Mesenchymal stem cell (in vitro differentiated cells and primary cell): Measurements from ENCODE around the gene LRP11.

Experiments
- DNase-seq: peaks from one replicate; pipeline ENCODE4 v3.0.0-alpha.2; 2013
- H2AFZ ChIP-seq: one replicate; pipeline ENCODE4 v1.6.1; 2013; ENCODE audit warnings: low read depth, mild to moderate bottlenecking, control low read depth, inconsistent platforms, low read length, moderate library complexity
- H2AK5ac ChIP-seq: 2 replicates; pipeline ENCODE4 v1.6.1; 2013; ENCODE audit warnings: low read length, moderate library complexity, mild to moderate bottlenecking, inconsistent platforms; ENCODE audit not compliant: severe bottlenecking
- H2BK120ac ChIP-seq: one replicate; pipeline ENCODE4 v1.6.1; 2013; ENCODE audit warnings: low read depth, mild to moderate bottlenecking, inconsistent platforms, low read length, moderate library complexity
- H2BK12ac ChIP-seq, 2 experiments: one replicate each; pipeline ENCODE4 v1.6.1; 2013; ENCODE audit warnings: inconsistent platforms in 2 of 2, low read length in 2 of 2, mild to moderate bottlenecking in 2 of 2, moderate library complexity in 2 of 2, control low read depth in 1 of 2
- H2BK15ac ChIP-seq: one replicate; pipeline ENCODE4 v1.6.1; 2013; ENCODE audit warnings: mild to moderate bottlenecking, low read depth, inconsistent platforms; ENCODE audit not compliant: poor library complexity, severe bottlenecking
- H2BK5ac ChIP-seq: 2 replicates; pipeline ENCODE4 v1.6.1; 2013; ENCODE audit warnings: low read depth, mild to moderate bottlenecking, low read length, control low read depth, inconsistent platforms; ENCODE audit not compliant: poor library complexity, severe bottlenecking
- H3K14ac ChIP-seq, 2 experiments: one replicate each; pipeline ENCODE4 v1.6.1; 2013; ENCODE audit warnings: inconsistent platforms in 2 of 2, low read length in 2 of 2, control low read depth in 1 of 2, mild to moderate bottlenecking in 1 of 2, moderate library complexity in 1 of 2
- H3K18ac ChIP-seq, 2 experiments: one replicate each; pipeline ENCODE4 v1.6.1; 2013; ENCODE audit warnings: inconsistent platforms in 2 of 2, low read length in 2 of 2, control low read depth in 1 of 2, low read depth in 1 of 2, mild to moderate bottlenecking in 1 of 2
- H3K23ac ChIP-seq, 2 experiments: one replicate each; pipeline ENCODE4 v1.6.1; 2013; ENCODE audit warnings: inconsistent platforms in 2 of 2, low read length in 2 of 2, mild to moderate bottlenecking in 2 of 2, moderate library complexity in 2 of 2, control low read depth in 1 of 2
- H3K27ac ChIP-seq: 2 replicates; pipeline ENCODE4 v1.5.1; 2013; ENCODE audit warnings: mild to moderate bottlenecking, moderate library complexity, low read length, control low read depth, inconsistent platforms; ENCODE audit not compliant: poor library complexity, severe bottlenecking
- H3K27me3 ChIP-seq, 2 experiments: 2 replicates each; pipeline versions ENCODE4 v1.6.1 to v1.7.0; 2013; ENCODE audit warnings: low read length in 2 of 2, mild to moderate bottlenecking in 2 of 2, moderate library complexity in 2 of 2, control low read depth in 1 of 2, inconsistent platforms in 1 of 2; ENCODE audit not compliant: control insufficient read depth in 1 of 2, insufficient read depth in 1 of 2
- H3K36me3 ChIP-seq, 2 experiments: 2 replicates each; pipeline versions ENCODE4 v1.6.1 to v1.7.0; 2013; ENCODE audit warnings: low read length in 2 of 2, control low read depth in 1 of 2, inconsistent platforms in 1 of 2, low read depth in 1 of 2, mild to moderate bottlenecking in 1 of 2; ENCODE audit not compliant: insufficient read depth in 2 of 2, control insufficient read depth in 1 of 2
- H3K4ac ChIP-seq, 2 experiments: one replicate each; pipeline ENCODE4 v1.6.1; 2013; ENCODE audit warnings: inconsistent platforms in 2 of 2, low read length in 2 of 2, mild to moderate bottlenecking in 2 of 2, moderate library complexity in 2 of 2, control low read depth in 1 of 2, low read depth in 1 of 2
- H3K4me1 ChIP-seq: 2 replicates; pipeline ENCODE4 v1.6.1; 2013; ENCODE audit warnings: low read depth, low read length, control low read depth; ENCODE audit not compliant: control insufficient read depth, insufficient read depth
- H3K4me2 ChIP-seq: 2 replicates; pipeline ENCODE4 v1.6.1; 2013; ENCODE audit warnings: low read length, mild to moderate bottlenecking, inconsistent platforms; ENCODE audit not compliant: poor library complexity, severe bottlenecking
- H3K4me3 ChIP-seq, 2 experiments: 2 replicates each; pipeline versions ENCODE4 v1.5.1 to v1.7.0; 2013; ENCODE audit warnings: low read length in 2 of 2, mild to moderate bottlenecking in 2 of 2, control low read depth in 1 of 2, low read depth in 1 of 2; ENCODE audit not compliant: insufficient read depth in 1 of 2
- H3K79me1 ChIP-seq: replicated peaks from 2 replicates; pipeline ENCODE4 v1.6.1; 2013; ENCODE audit warnings: mild to moderate bottlenecking, control low read depth, low read length, inconsistent platforms; ENCODE audit not compliant: poor library complexity, severe bottlenecking
- H3K9ac ChIP-seq: 2 replicates; pipeline ENCODE4 v1.7.0; 2013; ENCODE audit warnings: mild to moderate bottlenecking, low read length, moderate library complexity
- H3K9me3 ChIP-seq: 2 replicates; pipeline ENCODE4 v1.7.0; 2013; ENCODE audit warnings: mild to moderate bottlenecking, low read length; ENCODE audit not compliant: control insufficient read depth
- H4K8ac ChIP-seq: one replicate; pipeline ENCODE4 v1.6.1; 2013; ENCODE audit warnings: inconsistent platforms, mild to moderate bottlenecking, low read length, moderate library complexity
- H4K91ac ChIP-seq: one replicate; pipeline ENCODE4 v1.6.1; 2013; ENCODE audit warnings: mild to moderate bottlenecking, low read length, inconsistent platforms
- WGBS: methylation state at CpG from one replicate; pipeline ENCODE4 v1.1.7; 2013; ENCODE audit warnings: mixed read lengths; 5-methylcytosine and 5-hydroxymethylcytosine counted together

LRP11 gene

DNA sequence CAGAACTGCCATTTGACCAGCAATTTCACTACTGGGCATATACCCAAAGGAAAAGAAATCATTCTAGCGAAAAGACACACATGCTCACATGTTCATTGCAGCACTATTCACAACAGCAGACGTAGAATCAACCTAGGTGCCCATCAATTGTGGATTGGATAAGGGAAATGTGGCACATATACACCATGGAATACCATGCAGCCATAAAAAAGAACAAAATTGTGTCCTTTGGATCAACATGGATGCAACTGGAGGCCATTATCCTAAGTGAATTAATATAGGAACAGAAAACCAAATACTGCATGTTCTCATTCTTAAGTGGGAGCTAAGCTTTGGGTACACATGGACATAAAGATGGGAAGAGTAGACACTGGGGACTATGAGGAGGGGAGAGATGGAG lies 17.7 kb upstream of the LRP11 start:
- H3K14ac ChIP-seq, result no peak overlapping the region

DNA sequence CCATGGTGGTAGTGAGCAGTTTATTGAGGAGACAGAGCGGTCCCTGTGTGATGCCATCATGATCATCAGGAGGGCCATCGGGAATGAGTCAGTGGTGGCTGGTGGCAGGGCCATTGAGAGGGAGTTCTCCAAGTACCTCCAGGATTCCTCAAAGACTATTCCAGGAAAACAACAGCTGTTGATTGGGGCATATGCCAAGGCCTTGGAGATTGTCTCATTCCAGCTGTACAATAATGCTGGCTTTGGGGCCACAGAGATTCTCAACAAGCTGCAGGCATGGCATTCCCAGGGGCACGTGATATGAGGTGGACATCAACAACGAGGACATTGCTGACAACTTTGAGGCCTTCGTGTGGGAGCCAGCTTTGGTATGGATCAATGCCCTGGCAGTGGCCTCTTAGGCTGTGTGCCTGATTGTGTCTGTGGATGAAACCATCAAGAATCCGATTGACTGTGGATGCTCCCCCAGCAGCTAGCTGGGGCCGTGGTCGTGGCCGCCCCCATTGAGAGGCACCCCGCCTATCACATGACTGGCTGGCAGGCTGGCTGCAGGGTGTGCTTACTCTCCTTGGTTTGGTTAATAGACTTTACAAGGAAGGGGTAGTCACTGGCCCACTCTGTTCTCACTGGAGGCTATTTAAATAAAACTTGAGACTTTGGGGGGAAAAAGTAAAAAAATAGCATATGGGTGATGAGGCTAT lies 17.1 kb upstream of the LRP11 start:
- Histone ChIP-seq H3K4me1 (no peaks in the 10 kb centered on the region), H3K79me1 (no peaks in the 10 kb centered on the region), H3K4me2 (no peak overlapping the region), H3K14ac (peak overlapping the region in 1 of 2 experiments; percentile 41), H3K9ac (no peak overlapping the region), H3K4ac (no peak overlapping the region), H2BK120ac (no peak overlapping the region), H2AFZ (no peak overlapping the region), H3K18ac (no peak overlapping the region), H2BK15ac (no peak overlapping the region), H3K36me3 (no peaks in the 10 kb centered on the region), H3K27me3 (peaks cover 0 to 58% of the 10 kb centered on the region in 2 experiments), H3K9me3 (no peaks in the 10 kb centered on the region), H4K8ac (no peak overlapping the region), H3K27ac (no peak overlapping the region), H2AK5ac (no peak overlapping the region), H4K91ac (no peak overlapping the region), H3K4me3 (no peak overlapping the region), H3K23ac (no peak overlapping the region), H2BK12ac (no peak overlapping the region), H2BK5ac (no peak overlapping the region)
- 93% methylated on average over 10 of the region's 10 CpGs for WGBS
- DNase-seq, result no peak

More for the DNA sequence above, 17.7 kb upstream of the LRP11 start:
- H3K4me2 ChIP-seq, result no peak overlapping the region
- no peak for DNase-seq
- no peak overlapping the region for H2BK12ac ChIP-seq
- H3K4me1 ChIP-seq, result no peaks in the 10 kb centered on the region
- H3K18ac ChIP-seq, result no peak overlapping the region
- H3K4ac ChIP-seq, result no peak overlapping the region
- H2BK5ac ChIP-seq, result no peak overlapping the region
- no peak overlapping the region for H4K8ac ChIP-seq
- H3K23ac ChIP-seq, result no peak overlapping the region
- H2AFZ ChIP-seq, result no peak overlapping the region
- H2BK15ac ChIP-seq, result peak overlapping the region; percentile 76
- no peak overlapping the region for H3K9ac ChIP-seq
- H3K27ac ChIP-seq, result no peak overlapping the region
- H3K36me3 ChIP-seq, result no peaks in the 10 kb centered on the region
- H3K27me3 ChIP-seq, result peaks cover 0 to 56% of the 10 kb centered on the region in 2 experiments
- no peaks in the 10 kb centered on the region for H3K79me1 ChIP-seq
- H3K9me3 ChIP-seq, result no peaks in the 10 kb centered on the region
- no peak overlapping the region for H2AK5ac ChIP-seq
- H4K91ac ChIP-seq, result no peak overlapping the region
- H3K4me3 ChIP-seq, result no peak overlapping the region
- WGBS, result 80% methylated on average over 1 of the region's 2 CpGs
- H2BK120ac ChIP-seq, result no peak overlapping the region

DNA sequence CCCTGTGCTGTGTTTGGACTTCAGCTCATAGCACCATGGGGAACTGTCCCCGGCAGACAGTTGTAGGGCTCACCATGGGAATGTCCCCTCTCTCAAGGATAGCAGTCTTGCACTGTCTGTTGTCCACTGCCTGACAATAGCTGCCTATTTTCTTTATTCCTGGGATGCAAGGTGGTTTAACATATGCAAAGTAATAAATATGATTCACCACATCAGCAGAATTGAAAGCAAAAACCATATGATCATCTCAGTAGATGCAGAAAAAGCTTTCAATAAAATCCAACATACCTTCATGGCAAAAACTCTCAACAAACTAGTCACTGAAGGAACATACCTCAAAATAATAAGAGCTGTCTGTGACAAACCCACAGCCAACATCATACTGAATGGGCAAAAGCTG lies 13.5 kb upstream of the LRP11 start:
- no peak overlapping the region for H2AFZ ChIP-seq
- 100% methylated on average over 1 of the region's 1 CpG for WGBS

DNA sequence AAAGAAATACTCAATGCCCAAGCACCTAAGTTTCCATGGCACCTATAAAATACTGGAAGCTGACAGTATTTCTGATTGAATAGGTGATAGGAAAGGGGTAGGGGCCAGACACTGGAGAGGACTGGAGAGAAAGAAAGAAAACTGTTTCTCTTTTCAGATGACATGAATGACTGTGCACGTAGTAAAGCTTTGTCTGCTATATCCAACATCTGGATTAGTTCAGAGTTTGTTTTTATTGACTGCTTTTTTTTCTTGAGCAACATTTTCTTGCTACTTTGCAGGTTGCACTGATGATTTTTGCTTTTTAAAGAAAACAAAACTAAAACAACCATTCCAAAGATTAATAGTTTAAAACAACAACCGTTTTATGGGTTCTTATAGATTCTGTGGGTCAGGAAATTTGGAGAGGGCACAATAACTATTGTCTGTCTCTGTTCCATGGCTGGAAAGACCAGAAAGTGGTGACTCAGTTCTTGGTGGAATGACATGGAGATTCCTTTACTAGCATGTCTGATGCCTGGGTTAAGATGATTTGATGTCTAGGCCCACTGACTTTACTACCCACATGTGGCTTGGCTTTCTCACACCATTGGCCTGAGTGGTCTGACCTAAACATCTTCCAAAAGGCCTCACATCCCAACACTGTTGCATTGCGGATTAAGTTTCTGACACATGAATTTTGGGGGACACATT lies 12.2 kb upstream of the LRP11 start:
- Histone ChIP-seq H2BK15ac (no peak overlapping the region), H2AFZ (no peak overlapping the region), H3K27ac (no peak overlapping the region), H2BK120ac (no peak overlapping the region), H2BK5ac (no peak overlapping the region), H4K91ac (peak overlapping the region; percentile 35), H3K4me1 (no peaks in the 10 kb centered on the region), H3K4me3 (peak overlapping the region in 1 of 2 experiments; percentile 46), H4K8ac (no peak overlapping the region), H3K9me3 (peaks cover 4% of the 10 kb centered on the region), H3K18ac (no peak overlapping the region), H3K27me3 (peaks cover 0 to 44% of the 10 kb centered on the region in 2 experiments), H3K9ac (peak overlapping the region; percentile 67), H3K4me2 (no peak overlapping the region), H3K23ac (no peak overlapping the region), H2AK5ac (no peak overlapping the region), H3K14ac (no peak overlapping the region), H3K4ac (no peak overlapping the region), H3K36me3 (no peaks in the 10 kb centered on the region), H3K79me1 (no peaks in the 10 kb centered on the region), H2BK12ac (no peak overlapping the region)
- DNase-seq, result no peak
- 91% methylated on average over 3 of the region's 3 CpGs for WGBS

More for the DNA sequence above, 13.5 kb upstream of the LRP11 start:
- no peak overlapping the region for H3K4me2 ChIP-seq
- no peak for DNase-seq
- no peak overlapping the region for H4K91ac ChIP-seq
- no peak overlapping the region for H2BK12ac ChIP-seq
- no peak overlapping the region for H2BK120ac ChIP-seq
- no peak overlapping the region for H3K23ac ChIP-seq
- H3K36me3 ChIP-seq, result no peaks in the 10 kb centered on the region
- H2BK15ac ChIP-seq, result no peak overlapping the region
- no peak overlapping the region for H3K9ac ChIP-seq
- H3K4ac ChIP-seq, result no peak overlapping the region
- H4K8ac ChIP-seq, result no peak overlapping the region
- H3K27me3 ChIP-seq, result peaks cover 0 to 48% of the 10 kb centered on the region in 2 experiments
- no peak overlapping the region for H2BK5ac ChIP-seq
- H3K27ac ChIP-seq, result no peak overlapping the region
- no peak overlapping the region for H2AK5ac ChIP-seq
- H3K18ac ChIP-seq, result no peak overlapping the region
- no peaks in the 10 kb centered on the region for H3K79me1 ChIP-seq
- no peak overlapping the region for H3K14ac ChIP-seq
- H3K9me3 ChIP-seq, result no peaks in the 10 kb centered on the region
- H3K4me3 ChIP-seq, result no peak overlapping the region
- no peaks in the 10 kb centered on the region for H3K4me1 ChIP-seq
